ENCODE results near the gene INPP5J.

GRCh38 chr22:31102441-31103081, 20.2 kb upstream of the INPP5J start:
- TF ChIP-seq CTCF (conservative IDR thresholded peaks at IDR 0.05; ENCODE audit: low read depth in 2 of 2) (no peak), CREB1 (CRISPR knock-in tag; IDR thresholded peaks at IDR 0.05; ENCODE audit: low read depth) (no peak), EZH2phosphoT487 (IDR thresholded peaks at IDR 0.05; ENCODE audit: unreplicated experiment) (no peak), POLR2AphosphoS5 (IDR thresholded peaks at IDR 0.05; ENCODE audit: low read depth) (no peak), JUNB (IDR thresholded peaks at IDR 0.05; ENCODE audit: unreplicated experiment) (no peak), EZH2 (IDR thresholded peaks at IDR 0.05; ENCODE audit: low read depth, unreplicated experiment) (no peak), REST (IDR thresholded peaks at IDR 0.05; ENCODE audit: unreplicated experiment) (no peak), ZNF462 (CRISPR knock-in tag; IDR thresholded peaks at IDR 0.05) (no peak), ZNF114 (CRISPR knock-in tag; IDR thresholded peaks at IDR 0.05) (no peak), ZNF331 (CRISPR knock-in tag; IDR thresholded peaks at IDR 0.05; ENCODE audit: low read depth) (no peak), STAT1 (IDR thresholded peaks at IDR 0.05; ENCODE audit: unreplicated experiment) (no peak)

Data from GM23338 (cell line).